Lung microvascular endothelial cell (primary cell): ENCODE data around the gene TBKBP1. TPM values are rescaled to one million over a fixed set of nuclear protein-coding genes. Genes with fewer than 3 reads are reported as not detected.

Experiments used
- DNase-seq, 2 donors: peaks; one replicate each; pipeline versions ENCODE4 v3.0.0 to v3.0.0-alpha.2; 2010; ENCODE audit warnings: low read depth in 2 of 2
- total RNA-seq: library from RNA; depleted of rRNA; stranded (reverse); fragments of >200 nt; gene quantifications from 2 replicates; pipeline ENCODE4 v1.2.1, GENCODE V29; 2014

TBKBP1 gene
- total RNA-seq, 1 donor from 2014 or later: 5.6 TPM

DNA sequence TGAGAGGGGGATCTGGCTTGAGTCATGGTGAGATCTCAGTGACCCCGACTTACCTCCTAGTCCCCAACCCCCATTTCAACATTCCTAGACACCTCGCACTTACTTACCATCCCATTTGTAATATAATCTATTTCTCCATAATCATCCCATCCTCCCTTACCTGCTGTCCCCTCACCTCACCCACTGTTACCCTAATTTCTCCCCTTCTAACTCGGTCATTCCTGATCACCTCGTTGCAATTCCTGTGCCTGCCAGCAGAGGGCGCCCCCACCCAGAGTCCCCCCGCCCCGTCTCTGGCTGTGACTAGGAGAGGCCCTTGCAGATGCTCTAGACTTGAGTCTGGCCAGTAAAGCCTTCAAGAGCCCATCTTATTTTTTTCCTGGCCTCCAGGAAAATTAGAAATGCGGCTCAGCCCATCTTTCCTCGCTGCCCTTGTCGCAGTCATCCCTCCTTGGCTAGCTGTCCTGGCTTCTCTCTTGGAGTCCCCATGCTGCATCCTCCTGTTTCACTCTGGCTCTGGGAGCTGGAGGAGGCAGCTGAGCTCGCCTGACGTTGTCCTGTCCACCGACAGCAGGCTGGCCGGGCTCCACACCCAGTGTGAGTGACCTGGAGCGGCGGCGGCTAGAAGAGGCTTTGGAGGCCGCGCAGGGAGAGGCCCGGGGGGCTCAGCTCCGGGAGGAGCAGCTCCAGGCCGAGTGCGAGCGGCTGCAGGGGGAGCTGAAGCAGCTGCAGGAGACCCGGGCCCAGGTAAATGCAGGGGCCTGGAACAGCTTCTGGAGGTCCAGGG, 5.0 kb downstream of the TBKBP1 start:
- DNase-seq: peak; percentile 37 to 48

DNA sequence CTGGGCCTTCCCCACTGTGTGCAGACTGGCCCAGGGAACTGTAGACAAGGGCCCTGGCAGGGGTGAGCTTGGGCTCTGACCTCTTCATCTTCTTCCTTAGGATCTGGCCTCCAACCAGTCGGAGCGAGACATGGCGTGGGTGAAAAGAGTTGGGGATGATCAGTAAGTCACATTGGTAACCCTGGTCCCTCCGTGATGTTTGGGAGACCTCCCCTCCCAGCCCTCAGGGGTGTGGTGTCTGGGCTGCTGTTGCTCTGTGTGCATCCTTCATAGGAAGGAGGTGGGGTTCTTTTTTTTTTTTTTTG, 5.5 kb downstream of the TBKBP1 start:
- DNase-seq: no peak

- no peak for DNase-seq
Observed at GRCh38 chr17:47700471-47701449, 6.8 kb downstream of the TBKBP1 start.

DNA sequence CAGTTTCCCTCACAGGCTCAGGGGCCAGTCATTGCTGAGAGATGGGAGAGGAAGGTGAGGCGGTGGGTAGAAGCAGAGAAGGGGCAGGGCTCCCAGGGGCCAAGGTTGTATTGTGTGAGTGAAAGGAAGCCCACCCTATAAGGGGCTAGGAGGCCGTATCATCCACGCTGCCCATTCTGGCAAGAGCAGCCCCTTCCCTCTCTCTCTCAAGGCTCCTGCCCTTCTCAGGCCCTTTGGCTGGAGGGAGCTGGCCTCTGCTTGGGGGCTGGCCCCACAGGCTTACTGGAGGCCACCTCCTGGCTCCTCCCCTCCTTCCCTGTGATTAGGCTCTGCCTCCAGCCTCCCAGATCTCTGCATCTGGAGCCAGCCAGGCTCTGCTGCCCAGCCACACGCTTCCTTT, 7.6 kb downstream of the TBKBP1 start:
- DNase-seq: no peak

- DNase-seq: no peak
Observed at GRCh38 chr17:47702391-47702995, 8.5 kb downstream of the TBKBP1 start.

- DNase-seq: no peak
Observed at GRCh38 chr17:47703191-47703591, 9.2 kb downstream of the TBKBP1 start.

GRCh38 chr17:47703671-47704070, 9.7 kb downstream of the TBKBP1 start:
- DNase-seq: no peak

DNA sequence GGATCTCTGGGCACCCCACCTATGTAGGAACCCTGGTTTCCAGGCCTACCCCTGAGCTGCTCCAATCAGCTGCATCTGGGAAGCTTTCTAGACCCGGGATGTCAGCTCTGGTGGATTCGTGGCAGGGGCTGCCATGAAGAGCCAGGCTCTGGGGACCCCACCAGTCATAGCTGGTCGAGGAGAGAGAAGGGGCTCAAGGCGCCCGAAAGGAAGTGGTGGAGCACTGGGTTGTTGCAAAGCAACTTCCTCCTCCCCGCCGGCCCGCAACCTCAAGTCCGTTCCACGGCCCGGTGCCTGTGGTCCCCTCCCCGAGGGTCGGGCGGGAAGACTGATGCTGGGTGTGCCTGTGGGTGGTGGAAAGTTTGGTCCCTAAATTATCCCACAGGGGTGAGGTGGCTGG, 10.2 kb downstream of the TBKBP1 start:
- no peak for DNase-seq

DNA sequence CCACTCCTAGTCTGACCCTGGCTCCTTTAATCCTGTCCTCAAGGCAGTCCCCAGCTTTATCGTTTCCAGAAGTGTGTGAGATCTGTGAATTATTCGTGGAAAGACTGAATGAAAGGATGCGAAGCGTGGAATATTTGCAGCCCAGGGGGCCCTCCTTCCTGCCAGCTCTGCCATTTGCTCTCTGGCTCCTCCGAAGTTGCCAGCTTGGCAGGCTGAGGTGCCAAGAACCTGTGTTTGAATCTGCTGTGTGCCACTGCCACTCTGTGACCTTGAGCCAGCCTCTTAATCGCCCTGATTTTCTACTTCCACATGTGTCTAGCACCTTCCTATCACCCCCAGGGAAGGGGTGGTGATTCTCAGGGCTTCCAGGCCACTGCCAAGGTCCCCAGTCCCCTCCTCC, 10.8 kb downstream of the TBKBP1 start:
- no peak for DNase-seq

- no peak for DNase-seq
Observed at GRCh38 chr17:47705536-47706530, 11.9 kb downstream of the TBKBP1 start.

GRCh38 chr17:47707056-47707804, 13.3 kb downstream of the TBKBP1 start:
- no peak for DNase-seq

GRCh38 chr17:47707884-47708283, 13.9 kb downstream of the TBKBP1 start:
- DNase-seq: no peak

- no peak for DNase-seq
Observed at GRCh38 chr17:47708312-47708863, 14.4 kb downstream of the TBKBP1 start.

DNA sequence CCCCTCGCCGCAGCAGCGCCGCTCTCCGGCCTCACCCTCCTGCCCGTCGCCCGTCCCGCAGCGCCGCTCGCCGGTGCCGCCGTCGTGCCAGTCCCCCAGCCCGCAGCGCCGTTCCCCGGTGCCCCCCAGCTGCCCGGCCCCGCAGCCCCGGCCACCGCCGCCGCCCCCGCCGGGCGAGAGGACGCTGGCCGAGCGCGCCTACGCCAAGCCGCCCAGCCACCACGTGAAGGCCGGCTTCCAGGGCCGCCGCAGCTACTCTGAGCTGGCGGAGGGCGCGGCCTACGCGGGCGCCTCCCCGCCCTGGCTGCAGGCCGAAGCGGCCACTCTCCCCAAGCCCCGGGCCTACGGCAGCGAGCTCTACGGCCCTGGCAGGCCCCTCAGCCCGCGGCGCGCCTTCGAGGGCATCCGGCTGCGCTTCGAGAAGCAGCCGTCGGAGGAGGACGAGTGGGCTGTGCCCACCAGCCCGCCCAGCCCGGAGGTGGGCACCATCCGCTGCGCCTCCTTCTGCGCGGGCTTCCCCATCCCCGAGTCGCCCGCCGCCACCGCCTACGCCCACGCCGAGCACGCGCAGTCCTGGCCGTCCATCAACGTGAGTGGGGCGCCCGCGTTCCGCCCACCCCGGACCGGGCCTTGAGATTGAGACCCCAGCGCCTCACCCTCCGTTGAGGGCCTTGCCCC, 15.0 kb downstream of the TBKBP1 start:
- DNase-seq: peak in 1 of 2 donors; percentile 39

GRCh38 chr17:47709594-47709993, 15.6 kb downstream of the TBKBP1 start:
- no peak for DNase-seq

GRCh38 chr17:47711366-47712099, 17.6 kb downstream of the TBKBP1 start:
- no peak for DNase-seq

GRCh38 chr17:47712330-47713023, 18.5 kb downstream of the TBKBP1 start:
- DNase-seq: no peak
